Breast epithelium (tissue), 3 donors: ENCODE results near the gene TANGO2.

ENCODE experiments used
- POLR2A ChIP-seq: fragments of 450-650 bp; IDR thresholded peaks from one replicate; pipeline ENCODE4 v1.6.1; 2016; ENCODE audit warnings: antibody characterized with exemption, mild to moderate bottlenecking, moderate library complexity
- POLR2AphosphoS5 ChIP-seq, 3 donors: sonication (generic); formaldehyde crosslinking; IDR thresholded peaks; one replicate each; pipeline ENCODE4 v1.6.1; 2017; ENCODE audit warnings: antibody characterized with exemption in 3 of 3
- TF ChIP-seq, protein P1 (sequence below), 3 donors: fragments of 450-650 bp; IDR thresholded peaks; one replicate each; pipeline ENCODE4 v1.5.1; 2016 to 2017; ENCODE audit warnings: antibody characterized with exemption in 3 of 3, mild to moderate bottlenecking in 3 of 3, moderate library complexity in 3 of 3

DNA sequence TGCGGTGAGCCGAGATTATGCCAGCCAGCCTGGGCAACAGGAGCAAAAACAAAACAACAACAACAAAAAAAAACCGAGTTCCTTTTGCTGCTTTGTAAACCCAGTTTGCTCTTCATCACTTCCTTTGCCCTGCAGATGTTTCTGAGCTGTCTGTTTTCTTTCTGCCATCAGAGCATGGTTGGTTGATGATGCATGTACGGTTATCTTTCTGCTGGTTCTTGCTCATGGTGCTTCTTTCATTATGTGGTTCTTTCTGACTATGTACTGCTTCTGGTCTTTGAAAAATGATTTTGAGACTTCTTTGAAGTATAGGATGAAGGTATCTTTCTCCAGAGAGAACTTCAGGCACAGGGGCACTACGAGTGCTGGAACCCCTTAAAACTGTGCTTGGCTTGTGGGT is 13.2 kb downstream of the TANGO2 start:
- TF ChIP-seq, protein P1, sequence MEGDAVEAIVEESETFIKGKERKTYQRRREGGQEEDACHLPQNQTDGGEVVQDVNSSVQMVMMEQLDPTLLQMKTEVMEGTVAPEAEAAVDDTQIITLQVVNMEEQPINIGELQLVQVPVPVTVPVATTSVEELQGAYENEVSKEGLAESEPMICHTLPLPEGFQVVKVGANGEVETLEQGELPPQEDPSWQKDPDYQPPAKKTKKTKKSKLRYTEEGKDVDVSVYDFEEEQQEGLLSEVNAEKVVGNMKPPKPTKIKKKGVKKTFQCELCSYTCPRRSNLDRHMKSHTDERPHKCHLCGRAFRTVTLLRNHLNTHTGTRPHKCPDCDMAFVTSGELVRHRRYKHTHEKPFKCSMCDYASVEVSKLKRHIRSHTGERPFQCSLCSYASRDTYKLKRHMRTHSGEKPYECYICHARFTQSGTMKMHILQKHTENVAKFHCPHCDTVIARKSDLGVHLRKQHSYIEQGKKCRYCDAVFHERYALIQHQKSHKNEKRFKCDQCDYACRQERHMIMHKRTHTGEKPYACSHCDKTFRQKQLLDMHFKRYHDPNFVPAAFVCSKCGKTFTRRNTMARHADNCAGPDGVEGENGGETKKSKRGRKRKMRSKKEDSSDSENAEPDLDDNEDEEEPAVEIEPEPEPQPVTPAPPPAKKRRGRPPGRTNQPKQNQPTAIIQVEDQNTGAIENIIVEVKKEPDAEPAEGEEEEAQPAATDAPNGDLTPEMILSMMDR (IDR thresholded peaks at IDR 0.05), result no peak
- TF ChIP-seq POLR2A (no peak), POLR2AphosphoS5 (IDR thresholded peaks at IDR 0.05) (no peak)
